Hepatocyte (in vitro differentiated cells): Measurements from ENCODE around the gene PHKG1.
"Not testable (repeated sequence)": the region's sequence is repeated elsewhere in the genome, so short reads cannot be mapped to it uniquely, and the experiment has no call there.

Experiments
- CTCF ChIP-seq: fragments of 200-600 bp; sonication (generic); IDR thresholded peaks from 2 replicates; pipeline ENCODE4 v1.5.1; 2016; ENCODE audit warnings: antibody characterized with exemption, mild to moderate bottlenecking; ENCODE audit not compliant: poor library complexity
- EZH2 ChIP-seq: fragments of 200-600 bp; sonication (generic); IDR thresholded peaks from 2 replicates; pipeline ENCODE4 v1.6.1; 2016; ENCODE audit warnings: antibody characterized with exemption, mild to moderate bottlenecking, borderline replicate concordance

- TF ChIP-seq EZH2, CTCF: not testable (repeated sequence)
These were observed 60.2 kb downstream of the PHKG1 start for GRCh38 chr7:56032578-56032977.
